GM12878 (cell line): ENCODE data around the gene CABP7.

Experiments
- ATF3 ChIP-seq: IDR thresholded peaks from 2 replicates; pipeline ENCODE4 v1.6.1; 2011; ENCODE audit warnings: low read depth, mild to moderate bottlenecking, low read length, moderate library complexity, borderline replicate concordance; ENCODE audit errors: extremely low read depth
- EGR1 ChIP-seq, 2 experiments: IDR thresholded peaks; 1 replicate in 1 of 2; 2 replicates in 1 of 2; pipeline ENCODE4 v1.6.1; 2011 to 2012; ENCODE audit warnings: low read depth in 2 of 2, low read length in 2 of 2, borderline replicate concordance in 1 of 2, mild to moderate bottlenecking in 1 of 2, moderate library complexity in 1 of 2
- EP300 ChIP-seq, 2 experiments: fragments of 150-350 bp in 1 of 2; IDR thresholded peaks; 2 replicates each; pipeline ENCODE4 v1.6.1; 2011 to 2012; ENCODE audit warnings: low read depth in 2 of 2, low read length in 2 of 2, borderline replicate concordance in 1 of 2, improper control_type of control experiment in 1 of 2, inconsistent platforms in 1 of 2; ENCODE audit not compliant: control insufficient read depth in 1 of 2
- NFYB ChIP-seq: IDR thresholded peaks from 2 replicates; pipeline ENCODE4 v1.6.1; 2011; ENCODE audit warnings: low read depth, mild to moderate bottlenecking, low read length, improper control_type of control experiment, moderate library complexity; ENCODE audit not compliant: insufficient read depth
- POLR2AphosphoS5 ChIP-seq: IDR thresholded peaks from 2 replicates; pipeline ENCODE4 v1.6.1; 2011; ENCODE audit warnings: mild to moderate bottlenecking, low read length, inconsistent platforms
- RAD21 ChIP-seq: IDR thresholded peaks from 2 replicates; pipeline ENCODE4 v1.6.1; 2011; ENCODE audit warnings: mild to moderate bottlenecking, low read depth, low read length, moderate library complexity; ENCODE audit not compliant: insufficient read depth
- REST ChIP-seq: IDR thresholded peaks from 2 replicates; pipeline ENCODE4 v1.6.1; 2012; ENCODE audit warnings: mild to moderate bottlenecking, low read depth, low read length
- TAF1 ChIP-seq: IDR thresholded peaks from 2 replicates; pipeline ENCODE4 v1.6.1; 2011; ENCODE audit warnings: mild to moderate bottlenecking, low read depth, low read length, borderline replicate concordance
- USF1 ChIP-seq: IDR thresholded peaks from 2 replicates; pipeline ENCODE4 v1.6.1; 2011; ENCODE audit warnings: borderline replicate concordance, low read depth, mild to moderate bottlenecking, moderate library complexity, mixed read lengths, low read length; ENCODE audit not compliant: insufficient read depth; ENCODE audit errors: extremely low read length

- TF ChIP-seq RAD21 = no peak
- no peak for TF ChIP-seq NFYB
- TF ChIP-seq POLR2AphosphoS5 = no peak
- TF ChIP-seq ATF3 = no peak
- no peak for TF ChIP-seq TAF1
- no peak for TF ChIP-seq EGR1 (IDR thresholded peaks at IDR 0.05; ENCODE audit: borderline replicate concordance in 1 of 2, low read depth in 2 of 2, low read length in 2 of 2)
- no peak for TF ChIP-seq EP300 (IDR thresholded peaks at IDR 0.05; ENCODE audit: borderline replicate concordance in 1 of 2, control insufficient read depth in 1 of 2, low read depth in 2 of 2, low read length in 2 of 2)
- TF ChIP-seq USF1 = no peak
- TF ChIP-seq REST = no peak
Measured at GRCh38 chr22:29762263-29762662, 42.5 kb downstream of the CABP7 start.
